ENCODE measurements around the gene RAB10. TPM values are rescaled to one million over a fixed set of nuclear protein-coding genes. Genes with fewer than 3 reads are reported as not detected.
"Not testable (repeated sequence)": the region's sequence is repeated elsewhere in the genome, so short reads cannot be mapped to it uniquely, and the experiment has no call there.

RAB10 gene
- total and polyA plus RNA-seq, 4 donors = 26.6 to 52.2 (median 41.6) TPM

- TF ChIP-seq NR2F2 (IDR thresholded peaks at IDR 0.05) (no peak), JUND (IDR thresholded peaks at IDR 0.05) (no peak), HNF4G (IDR thresholded peaks at IDR 0.05) (no peak), TAF1 (conservative IDR thresholded peaks at IDR 0.05) (no peak), FOXA1 (IDR thresholded peaks at IDR 0.05) (no peak), RAD21 (IDR thresholded peaks at IDR 0.05) (no peak), MAX (IDR thresholded peaks at IDR 0.05) (no peak), GABPA (IDR thresholded peaks at IDR 0.05 in 1 of 2, conservative IDR thresholded peaks at IDR 0.05 in 1 of 2) (no peak), HNF4A (conservative IDR thresholded peaks at IDR 0.05) (no peak), REST (IDR thresholded peaks at IDR 0.05) (no peak), RXRA (IDR thresholded peaks at IDR 0.05) (no peak)
- H3K9ac ChIP-seq (ENCODE audit: low read depth in 1 of 2, low read length in 2 of 2) = no peak overlapping the region
- H3K36me3 ChIP-seq (ENCODE audit: control insufficient read depth in 4 of 4, insufficient read depth in 3 of 4, low read depth in 1 of 4, low read length in 3 of 4) = peaks cover 0 to 5% (median 3%) of the 10 kb centered on the region in 4 donors
- 83% methylated on average over 1 of the region's 1 CpG for WGBS
- DNase-seq (ENCODE audit: low spot score) = no peak
- H3K4me3 ChIP-seq (ENCODE audit: low read depth in 1 of 3, low read length in 3 of 3) = no peak overlapping the region
- no peak overlapping the region for H3K27ac ChIP-seq (ENCODE audit: low read depth in 1 of 2, low read length in 2 of 2)
- no peaks in the 10 kb centered on the region for H3K27me3 ChIP-seq (ENCODE audit: control insufficient read depth in 4 of 4, insufficient read depth in 4 of 4, low read length in 3 of 4)
- H3K4me1 ChIP-seq (ENCODE audit: control insufficient read depth in 4 of 4, insufficient read depth in 4 of 4, low read length in 3 of 4) = no peaks in the 10 kb centered on the region
- H3K9me3 ChIP-seq (ENCODE audit: control insufficient read depth in 4 of 4, low read length in 3 of 4) = no peaks in the 10 kb centered on the region
These were observed 66.5 kb downstream of the RAB10 start for GRCh38 chr2:26100384-26100783.

- Histone ChIP-seq H3K27me3 (ENCODE audit: control insufficient read depth in 4 of 4, insufficient read depth in 4 of 4, low read length in 3 of 4) (no peaks in the 10 kb centered on the region), H3K4me1 (ENCODE audit: control insufficient read depth in 4 of 4, insufficient read depth in 4 of 4, low read length in 3 of 4) (peaks cover 0 to 7% (median 0%) of the 10 kb centered on the region in 4 donors), H3K27ac (ENCODE audit: low read depth in 1 of 2, low read length in 2 of 2) (no peak overlapping the region), H3K9ac (ENCODE audit: low read depth in 1 of 2, low read length in 2 of 2) (no peak overlapping the region), H3K9me3 (ENCODE audit: control insufficient read depth in 4 of 4, low read length in 3 of 4) (no peaks in the 10 kb centered on the region), H3K36me3 (ENCODE audit: control insufficient read depth in 4 of 4, insufficient read depth in 3 of 4, low read depth in 1 of 4, low read length in 3 of 4) (peaks cover 0 to 5% (median 3%) of the 10 kb centered on the region in 4 donors), H3K4me3 (ENCODE audit: low read depth in 1 of 3, low read length in 3 of 3) (no peak overlapping the region)
- WGBS = 97% methylated on average over 4 of the region's 4 CpGs
- TF ChIP-seq GABPA (IDR thresholded peaks at IDR 0.05 in 1 of 2, conservative IDR thresholded peaks at IDR 0.05 in 1 of 2) (no peak), FOXA1 (IDR thresholded peaks at IDR 0.05) (no peak), RAD21 (IDR thresholded peaks at IDR 0.05) (no peak), ZBTB33 (IDR thresholded peaks at IDR 0.05) (no peak), HNF4A (conservative IDR thresholded peaks at IDR 0.05) (no peak), JUND (IDR thresholded peaks at IDR 0.05) (no peak), EGR1 (IDR thresholded peaks at IDR 0.05; ENCODE audit: low read depth in 2 of 2) (no peak), YY1 (IDR thresholded peaks at IDR 0.05) (no peak), MAX (IDR thresholded peaks at IDR 0.05) (no peak)
- no peak for DNase-seq (ENCODE audit: low spot score)
These were observed 69.9 kb downstream of the RAB10 start for GRCh38 chr2:26103752-26104151.

GRCh38 chr2:26108701-26109100 lies 74.8 kb downstream of the RAB10 start:
- H3K27ac ChIP-seq (ENCODE audit: low read depth in 1 of 2, low read length in 2 of 2); H3K9ac ChIP-seq (ENCODE audit: low read depth in 1 of 2, low read length in 2 of 2); DNase-seq (ENCODE audit: low spot score); H3K4me1 ChIP-seq (ENCODE audit: control insufficient read depth in 4 of 4, insufficient read depth in 4 of 4, low read length in 3 of 4); H3K27me3 ChIP-seq (ENCODE audit: control insufficient read depth in 4 of 4, insufficient read depth in 4 of 4, low read length in 3 of 4); H3K36me3 ChIP-seq (ENCODE audit: control insufficient read depth in 4 of 4, insufficient read depth in 3 of 4, low read depth in 1 of 4, low read length in 3 of 4); H3K4me3 ChIP-seq (ENCODE audit: low read depth in 1 of 3, low read length in 3 of 3); H3K9me3 ChIP-seq (ENCODE audit: control insufficient read depth in 4 of 4, low read length in 3 of 4): not testable (repeated sequence)
- WGBS = 96% methylated on average over 6 of the region's 6 CpGs

Data from liver (tissue), 9 donors.